Measurements from ENCODE around the gene MICU1. TPM values are rescaled to one million over a fixed set of nuclear protein-coding genes. Genes with fewer than 3 reads are reported as not detected.

The MICU1 gene
- total RNA-seq, 1 experiment from 2014 or later: 36.0 TPM

- TF ChIP-seq E2F4 (CRISPR knock-in tag; IDR thresholded peaks at IDR 0.05; ENCODE audit: borderline replicate concordance, low read depth): no peak
- TF ChIP-seq SP1 (CRISPR knock-in tag; conservative IDR thresholded peaks at IDR 0.05): peak; percentile 51; the same call in 1 of the 2 replicates
- TF ChIP-seq CDX4 (CRISPR knock-in tag; IDR thresholded peaks at IDR 0.05; ENCODE audit: borderline replicate concordance): no peak
- TF ChIP-seq JUN (CRISPR knock-in tag; IDR thresholded peaks at IDR 0.05): no peak
- TF ChIP-seq ZNF671 (CRISPR knock-in tag; IDR thresholded peaks at IDR 0.05): no peak
- TF ChIP-seq HMGXB4 (CRISPR knock-in tag; IDR thresholded peaks at IDR 0.05): 0 out of 2 replicates have a peak, but pooled peaks have one; percentile 33
- no peak for TF ChIP-seq ZNF416 (CRISPR knock-in tag; IDR thresholded peaks at IDR 0.05)
- no peak for TF ChIP-seq NFATC4 (CRISPR knock-in tag; IDR thresholded peaks at IDR 0.05)
- TF ChIP-seq ZNF512 (CRISPR knock-in tag; IDR thresholded peaks at IDR 0.05; ENCODE audit: borderline replicate concordance): no peak
- TF ChIP-seq RORB (CRISPR knock-in tag; IDR thresholded peaks at IDR 0.05): no peak
- no peak for TF ChIP-seq ELF4 (CRISPR knock-in tag; IDR thresholded peaks at IDR 0.05; ENCODE audit: low read depth)
- no peak for TF ChIP-seq ZNF425 (CRISPR knock-in tag; conservative IDR thresholded peaks at IDR 0.05)
- peak; percentile 75 for TF ChIP-seq CTCF (IDR thresholded peaks at IDR 0.05)
- TF ChIP-seq USF1 (CRISPR knock-in tag; IDR thresholded peaks at IDR 0.05): no peak
- TF ChIP-seq CREM (CRISPR knock-in tag; IDR thresholded peaks at IDR 0.05): no peak
- TF ChIP-seq EMX1 (CRISPR knock-in tag; IDR thresholded peaks at IDR 0.05): no peak
- TF ChIP-seq PREB (CRISPR knock-in tag; IDR thresholded peaks at IDR 0.05; ENCODE audit: borderline replicate concordance): no peak
- TF ChIP-seq E2F1 (CRISPR knock-in tag; IDR thresholded peaks at IDR 0.05): no peak
- TF ChIP-seq ZBTB21 (CRISPR knock-in tag; IDR thresholded peaks at IDR 0.05; ENCODE audit: borderline replicate concordance): no peak
- TF ChIP-seq FOXJ3 (CRISPR knock-in tag; IDR thresholded peaks at IDR 0.05; ENCODE audit: borderline replicate concordance): no peak
- no peak for TF ChIP-seq IRF2 (CRISPR knock-in tag; IDR thresholded peaks at IDR 0.05; ENCODE audit: borderline replicate concordance, low read depth)
- TF ChIP-seq PRRX2 (CRISPR knock-in tag; IDR thresholded peaks at IDR 0.05): no peak
These were observed 261.6 kb downstream of the MICU1 start (continued) for GRCh38 chr10:72364239-72364777.
